ENCODE measurements around the gene INPP4B.

GRCh38 chr4:142826503-142827241 lies 19.4 kb downstream of the INPP4B start:
- TF ChIP-seq, protein P1, sequence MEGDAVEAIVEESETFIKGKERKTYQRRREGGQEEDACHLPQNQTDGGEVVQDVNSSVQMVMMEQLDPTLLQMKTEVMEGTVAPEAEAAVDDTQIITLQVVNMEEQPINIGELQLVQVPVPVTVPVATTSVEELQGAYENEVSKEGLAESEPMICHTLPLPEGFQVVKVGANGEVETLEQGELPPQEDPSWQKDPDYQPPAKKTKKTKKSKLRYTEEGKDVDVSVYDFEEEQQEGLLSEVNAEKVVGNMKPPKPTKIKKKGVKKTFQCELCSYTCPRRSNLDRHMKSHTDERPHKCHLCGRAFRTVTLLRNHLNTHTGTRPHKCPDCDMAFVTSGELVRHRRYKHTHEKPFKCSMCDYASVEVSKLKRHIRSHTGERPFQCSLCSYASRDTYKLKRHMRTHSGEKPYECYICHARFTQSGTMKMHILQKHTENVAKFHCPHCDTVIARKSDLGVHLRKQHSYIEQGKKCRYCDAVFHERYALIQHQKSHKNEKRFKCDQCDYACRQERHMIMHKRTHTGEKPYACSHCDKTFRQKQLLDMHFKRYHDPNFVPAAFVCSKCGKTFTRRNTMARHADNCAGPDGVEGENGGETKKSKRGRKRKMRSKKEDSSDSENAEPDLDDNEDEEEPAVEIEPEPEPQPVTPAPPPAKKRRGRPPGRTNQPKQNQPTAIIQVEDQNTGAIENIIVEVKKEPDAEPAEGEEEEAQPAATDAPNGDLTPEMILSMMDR (IDR thresholded peaks at IDR 0.05), result no peak
- no peak for TF ChIP-seq POLR2A (IDR thresholded peaks at IDR 0.05)

Data from uterus (tissue), 2 donors.